Measurements from ENCODE around the gene METTL4.

Gene METTL4, protein sequence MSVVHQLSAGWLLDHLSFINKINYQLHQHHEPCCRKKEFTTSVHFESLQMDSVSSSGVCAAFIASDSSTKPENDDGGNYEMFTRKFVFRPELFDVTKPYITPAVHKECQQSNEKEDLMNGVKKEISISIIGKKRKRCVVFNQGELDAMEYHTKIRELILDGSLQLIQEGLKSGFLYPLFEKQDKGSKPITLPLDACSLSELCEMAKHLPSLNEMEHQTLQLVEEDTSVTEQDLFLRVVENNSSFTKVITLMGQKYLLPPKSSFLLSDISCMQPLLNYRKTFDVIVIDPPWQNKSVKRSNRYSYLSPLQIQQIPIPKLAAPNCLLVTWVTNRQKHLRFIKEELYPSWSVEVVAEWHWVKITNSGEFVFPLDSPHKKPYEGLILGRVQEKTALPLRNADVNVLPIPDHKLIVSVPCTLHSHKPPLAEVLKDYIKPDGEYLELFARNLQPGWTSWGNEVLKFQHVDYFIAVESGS

DNA sequence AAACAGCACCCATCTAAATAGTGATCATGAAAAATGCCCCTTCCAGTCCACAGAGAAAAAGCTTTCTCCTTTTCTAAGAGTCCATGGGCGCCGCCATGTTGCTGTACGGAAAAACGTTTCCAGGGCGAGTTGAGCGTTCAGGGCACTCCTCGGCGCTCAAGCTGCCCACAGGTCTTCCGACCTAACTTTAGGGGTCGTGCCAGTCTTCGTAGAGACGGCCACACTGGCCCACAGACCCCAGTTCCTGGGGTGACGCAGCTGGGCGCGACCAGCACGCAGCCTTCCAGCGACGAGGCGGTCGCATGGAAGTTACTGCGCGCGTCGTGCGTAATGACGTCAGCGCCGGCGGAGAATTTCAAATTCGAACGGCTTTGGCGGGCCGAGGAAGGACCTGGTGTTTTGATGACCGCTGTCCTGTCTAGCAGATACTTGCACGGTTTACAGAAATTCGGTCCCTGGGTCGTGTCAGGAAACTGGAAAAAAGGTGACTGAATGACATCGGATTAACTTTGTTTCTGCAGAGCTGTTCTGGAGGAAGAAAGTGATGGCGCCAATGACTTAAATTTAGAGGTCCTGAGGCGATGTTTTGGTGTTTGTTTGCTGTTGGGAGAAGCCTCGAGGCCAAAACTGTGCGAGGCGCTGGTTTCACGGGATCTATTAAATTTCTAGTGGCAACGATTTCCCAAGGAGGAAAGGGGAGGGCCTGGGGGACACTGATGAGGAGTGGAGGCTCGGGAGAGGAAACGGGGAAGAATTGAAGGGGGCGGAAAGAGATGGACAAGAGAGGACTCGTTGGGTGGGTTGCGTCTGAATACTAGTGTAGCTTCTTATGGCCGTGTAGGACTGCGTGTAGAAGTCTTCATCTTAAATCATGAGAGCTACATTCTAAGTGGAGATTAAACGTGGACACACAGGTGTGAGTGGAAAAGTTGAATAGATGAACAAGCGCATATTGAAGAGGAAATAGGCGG lies at the start of gene METTL4, which contains the start of gene NDC80:
Gene METTL4 (minus strand): TSS at position 306 of the 971 bp plus-strand sequence. CDS start 4,289 bp downstream, outside the sequence.
Gene NDC80 (plus strand): TSS at position 358 of the 971 bp plus-strand sequence. CDS start 1,429 bp downstream, outside the sequence.
- Histone ChIP-seq H3K36me3 (ENCODE audit: control insufficient read depth in 1 of 2, insufficient read depth in 2 of 2, low read length in 2 of 2) (peaks cover 6 to 7% of the 10 kb centered on the region in 2 donors), H3K27me3 (ENCODE audit: low read depth, low read length) (no peaks in the 10 kb centered on the region), H3K9me3 (ENCODE audit: control insufficient read depth in 1 of 2, low read length in 2 of 2) (no peaks in the 10 kb centered on the region), H3K4me3 (ENCODE audit: low read depth in 1 of 2, low read length in 2 of 2) (peak within 1 kb of the TSS; percentile 83 to 91), H3K27ac (ENCODE audit: low read length) (peak within 1 kb of the TSS; percentile 99), H3K4me1 (ENCODE audit: control insufficient read depth in 1 of 2, insufficient read depth in 2 of 2, low read length in 2 of 2) (peaks cover 4 to 20% of the 10 kb centered on the region in 2 donors)

DNA sequence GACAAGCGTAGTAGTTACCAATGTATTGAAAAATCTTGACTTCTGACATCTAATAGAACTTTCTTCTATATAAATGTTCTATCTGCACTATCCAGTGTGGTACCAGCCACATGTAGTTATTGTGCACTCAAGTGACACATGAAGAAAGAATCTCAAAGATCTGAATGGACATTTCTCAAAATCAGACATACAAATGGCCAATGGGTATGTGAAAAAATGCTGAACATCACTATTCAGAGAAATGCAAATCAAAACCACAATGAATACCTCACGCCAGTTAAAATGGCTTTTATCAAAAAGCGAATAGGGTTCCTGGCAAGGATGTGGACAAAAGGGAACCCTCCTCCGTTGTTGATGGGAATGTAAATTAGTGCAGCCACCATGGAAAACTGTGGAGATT lies 46.7 kb upstream of the METTL4 start:
- Histone ChIP-seq H3K36me3 (ENCODE audit: control insufficient read depth in 1 of 2, insufficient read depth in 2 of 2, low read length in 2 of 2) (no peaks in the 10 kb centered on the region), H3K4me1 (ENCODE audit: control insufficient read depth in 1 of 2, insufficient read depth in 2 of 2, low read length in 2 of 2) (no peaks in the 10 kb centered on the region), H3K4me3 (ENCODE audit: low read depth in 1 of 2, low read length in 2 of 2) (no peak overlapping the region), H3K27me3 (ENCODE audit: low read depth, low read length) (no peaks in the 10 kb centered on the region), H3K27ac (ENCODE audit: low read length) (no peak overlapping the region), H3K9me3 (ENCODE audit: control insufficient read depth in 1 of 2, low read length in 2 of 2) (no peaks in the 10 kb centered on the region)

DNA sequence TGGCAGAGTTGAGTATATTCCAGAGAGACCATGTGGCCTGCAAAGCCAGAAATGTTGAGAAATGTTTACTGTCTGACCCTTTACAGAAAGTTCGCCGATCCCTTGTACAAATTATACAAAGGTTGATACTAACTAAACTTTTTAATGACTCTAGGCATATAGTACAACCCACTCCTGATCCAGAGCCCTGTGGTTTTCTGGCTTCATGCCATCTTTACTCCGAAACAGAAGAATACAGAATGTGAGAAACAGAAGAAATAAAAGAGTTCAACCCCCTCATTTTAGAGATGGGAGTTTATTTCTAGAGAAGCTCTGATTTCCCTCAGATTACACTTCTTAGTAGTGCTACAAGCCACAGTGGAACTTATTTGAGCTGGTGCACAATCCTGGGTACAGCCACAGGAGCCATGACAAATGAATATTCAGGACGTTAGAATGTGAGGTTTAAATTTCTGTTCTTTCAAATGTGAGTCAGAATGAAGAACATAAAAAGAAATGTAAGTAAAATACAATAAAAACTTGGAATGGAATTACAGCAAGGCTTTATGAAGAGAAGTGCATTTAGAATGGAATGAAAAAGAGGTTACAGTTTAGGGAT lies 46.2 kb upstream of the METTL4 start:
- Histone ChIP-seq H3K36me3 (ENCODE audit: control insufficient read depth in 1 of 2, insufficient read depth in 2 of 2, low read length in 2 of 2) (no peaks in the 10 kb centered on the region), H3K27me3 (ENCODE audit: low read depth, low read length) (no peaks in the 10 kb centered on the region), H3K9me3 (ENCODE audit: control insufficient read depth in 1 of 2, low read length in 2 of 2) (no peaks in the 10 kb centered on the region), H3K4me1 (ENCODE audit: control insufficient read depth in 1 of 2, insufficient read depth in 2 of 2, low read length in 2 of 2) (no peaks in the 10 kb centered on the region), H3K27ac (ENCODE audit: low read length) (no peak overlapping the region), H3K4me3 (ENCODE audit: low read depth in 1 of 2, low read length in 2 of 2) (no peak overlapping the region)

DNA sequence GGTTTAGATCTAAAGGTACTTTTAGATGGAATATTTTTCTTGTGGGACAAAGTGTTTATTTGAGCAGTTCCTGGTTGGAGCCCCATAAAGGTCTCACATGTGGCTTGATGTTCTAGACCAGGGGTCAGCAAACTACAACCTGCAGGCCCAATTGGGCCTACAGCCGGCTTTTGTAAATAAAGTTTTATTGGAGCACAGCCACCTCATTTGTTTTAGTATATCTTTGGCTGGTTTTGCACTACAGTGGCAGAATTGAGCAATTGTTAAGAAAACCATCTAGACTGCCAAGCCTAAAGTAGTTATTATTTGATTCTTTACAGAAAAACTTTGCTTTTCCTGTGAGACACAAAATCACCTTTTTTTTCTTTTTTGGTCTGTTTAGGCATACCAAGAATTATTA lies 41.7 kb upstream of the METTL4 start:
- no peak overlapping the region for H3K27ac ChIP-seq (ENCODE audit: low read length)
- H3K4me1 ChIP-seq (ENCODE audit: control insufficient read depth in 1 of 2, insufficient read depth in 2 of 2, low read length in 2 of 2): no peaks in the 10 kb centered on the region

DNA sequence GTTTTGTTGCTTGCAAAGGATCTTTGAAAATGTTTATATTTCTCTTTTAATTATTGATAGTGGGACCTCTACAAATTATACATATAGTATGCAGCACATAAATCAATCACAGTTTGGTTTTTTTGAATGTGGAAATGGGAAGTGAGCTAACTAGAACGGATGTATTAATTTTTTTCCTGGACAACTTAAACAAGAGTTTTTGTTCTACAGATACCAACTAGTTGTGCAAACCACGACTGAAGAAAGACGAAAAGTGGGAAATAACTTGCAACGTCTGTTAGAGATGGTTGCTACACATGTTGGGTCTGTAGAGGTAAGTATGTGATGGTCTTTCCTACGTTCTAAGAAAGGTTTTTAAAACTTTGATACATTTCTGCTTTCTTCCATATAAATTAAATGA lies 39.2 kb upstream of the METTL4 start:
- H3K36me3 ChIP-seq (ENCODE audit: control insufficient read depth in 1 of 2, insufficient read depth in 2 of 2, low read length in 2 of 2): no peaks in the 10 kb centered on the region
- H3K27ac ChIP-seq (ENCODE audit: low read length): no peak overlapping the region
- H3K9me3 ChIP-seq (ENCODE audit: control insufficient read depth in 1 of 2, low read length in 2 of 2): no peaks in the 10 kb centered on the region

More for the DNA sequence above, 41.7 kb upstream of the METTL4 start:
- no peaks in the 10 kb centered on the region for H3K27me3 ChIP-seq (ENCODE audit: low read depth, low read length)
- no peaks in the 10 kb centered on the region for H3K9me3 ChIP-seq (ENCODE audit: control insufficient read depth in 1 of 2, low read length in 2 of 2)
- H3K36me3 ChIP-seq (ENCODE audit: control insufficient read depth in 1 of 2, insufficient read depth in 2 of 2, low read length in 2 of 2): no peaks in the 10 kb centered on the region
- H3K4me3 ChIP-seq (ENCODE audit: low read depth in 1 of 2, low read length in 2 of 2): no peak overlapping the region

DNA sequence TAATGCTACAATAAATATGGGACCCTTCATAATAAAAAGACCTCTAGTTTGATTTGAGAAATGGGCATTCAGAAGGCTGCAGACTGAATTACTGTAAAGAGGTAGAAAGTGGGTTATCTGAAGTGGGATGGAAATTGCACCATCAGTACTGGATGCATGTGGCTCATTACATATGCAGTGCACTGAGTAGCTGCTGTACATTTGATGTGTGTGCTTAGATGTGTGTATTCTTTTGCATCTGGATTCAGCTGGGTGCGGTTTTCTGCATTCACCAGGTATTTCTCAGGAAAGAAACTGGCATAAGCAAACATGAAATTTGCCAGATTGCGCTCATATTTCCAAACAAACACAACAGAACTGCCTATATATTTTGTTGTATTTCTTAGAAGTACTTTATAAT lies 38.3 kb upstream of the METTL4 start:
- Histone ChIP-seq H3K4me1 (ENCODE audit: control insufficient read depth in 1 of 2, insufficient read depth in 2 of 2, low read length in 2 of 2) (no peaks in the 10 kb centered on the region), H3K27ac (ENCODE audit: low read length) (no peak overlapping the region), H3K36me3 (ENCODE audit: control insufficient read depth in 1 of 2, insufficient read depth in 2 of 2, low read length in 2 of 2) (no peaks in the 10 kb centered on the region), H3K4me3 (ENCODE audit: low read depth in 1 of 2, low read length in 2 of 2) (no peak overlapping the region), H3K27me3 (ENCODE audit: low read depth, low read length) (no peaks in the 10 kb centered on the region), H3K9me3 (ENCODE audit: control insufficient read depth in 1 of 2, low read length in 2 of 2) (no peaks in the 10 kb centered on the region)

More for the DNA sequence above, 39.2 kb upstream of the METTL4 start:
- no peaks in the 10 kb centered on the region for H3K4me1 ChIP-seq (ENCODE audit: control insufficient read depth in 1 of 2, insufficient read depth in 2 of 2, low read length in 2 of 2)
- no peaks in the 10 kb centered on the region for H3K27me3 ChIP-seq (ENCODE audit: low read depth, low read length)
- no peak overlapping the region for H3K4me3 ChIP-seq (ENCODE audit: low read depth in 1 of 2, low read length in 2 of 2)

DNA sequence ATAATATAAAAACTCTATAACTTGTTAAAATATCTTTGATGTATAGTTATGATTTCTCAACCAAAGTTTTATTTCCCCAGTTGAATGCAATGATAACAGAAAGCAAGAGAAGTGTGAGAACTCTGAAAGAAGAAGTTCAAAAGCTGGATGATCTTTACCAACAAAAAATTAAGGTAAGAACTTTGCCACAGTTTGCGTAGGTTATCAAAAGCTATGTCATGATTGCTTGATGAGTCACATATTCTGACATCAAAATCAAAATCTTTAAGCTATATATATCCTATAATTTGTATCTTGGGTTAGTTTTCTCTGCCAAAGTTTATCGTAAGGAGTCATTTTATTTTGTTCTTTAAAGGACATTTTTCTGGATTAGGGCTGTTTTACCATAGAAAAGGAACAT lies 35.0 kb upstream of the METTL4 start:
- no peaks in the 10 kb centered on the region for H3K9me3 ChIP-seq (ENCODE audit: control insufficient read depth in 1 of 2, low read length in 2 of 2)
- no peaks in the 10 kb centered on the region for H3K4me1 ChIP-seq (ENCODE audit: control insufficient read depth in 1 of 2, insufficient read depth in 2 of 2, low read length in 2 of 2)
- H3K27ac ChIP-seq (ENCODE audit: low read length): no peak overlapping the region
- no peak overlapping the region for H3K4me3 ChIP-seq (ENCODE audit: low read depth in 1 of 2, low read length in 2 of 2)
- H3K36me3 ChIP-seq (ENCODE audit: control insufficient read depth in 1 of 2, insufficient read depth in 2 of 2, low read length in 2 of 2): no peaks in the 10 kb centered on the region
- H3K27me3 ChIP-seq (ENCODE audit: low read depth, low read length): no peaks in the 10 kb centered on the region

DNA sequence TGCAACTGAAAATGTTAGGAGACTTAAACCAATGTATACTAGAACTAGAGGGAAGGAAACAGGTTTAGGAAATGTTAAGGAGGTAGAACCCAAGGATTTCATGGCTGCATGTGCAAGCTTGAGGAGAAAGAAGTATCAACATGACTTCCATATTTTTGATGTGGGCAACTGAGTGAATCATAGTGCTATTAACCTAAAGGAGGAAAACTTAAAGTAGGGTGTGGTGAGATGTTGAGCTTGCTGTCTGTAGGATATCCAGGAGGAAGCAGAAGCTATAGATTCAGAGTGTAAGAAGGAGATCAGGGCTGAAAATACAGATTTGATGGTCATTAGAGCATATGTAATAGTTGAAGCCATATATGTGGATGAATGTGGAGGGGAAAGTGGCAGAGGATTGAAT lies 31.5 kb upstream of the METTL4 start:
- Histone ChIP-seq H3K36me3 (ENCODE audit: control insufficient read depth in 1 of 2, insufficient read depth in 2 of 2, low read length in 2 of 2) (no peaks in the 10 kb centered on the region), H3K27me3 (ENCODE audit: low read depth, low read length) (no peaks in the 10 kb centered on the region), H3K4me1 (ENCODE audit: control insufficient read depth in 1 of 2, insufficient read depth in 2 of 2, low read length in 2 of 2) (no peaks in the 10 kb centered on the region), H3K27ac (ENCODE audit: low read length) (no peak overlapping the region), H3K4me3 (ENCODE audit: low read depth in 1 of 2, low read length in 2 of 2) (no peak overlapping the region), H3K9me3 (ENCODE audit: control insufficient read depth in 1 of 2, low read length in 2 of 2) (no peaks in the 10 kb centered on the region)

DNA sequence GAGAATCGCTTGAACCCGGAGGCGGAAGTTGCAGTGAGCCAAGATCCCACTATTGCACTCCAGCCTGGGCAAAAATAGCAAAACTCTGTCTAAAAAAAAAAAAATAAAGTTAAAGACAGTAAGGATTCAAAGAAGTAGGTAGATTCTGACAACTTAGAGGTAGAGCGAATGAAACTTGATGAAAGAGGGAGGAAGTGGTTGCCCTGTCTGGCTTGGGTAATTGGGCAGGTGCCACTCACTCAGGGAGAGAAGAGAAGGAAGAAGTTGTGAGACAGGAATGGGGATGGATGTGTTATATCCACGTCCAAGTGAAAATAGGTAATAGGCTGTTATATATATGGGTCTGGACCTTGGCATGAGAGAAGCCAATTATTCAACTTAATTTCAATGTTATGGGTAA lies 26.3 kb upstream of the METTL4 start:
- H3K4me1 ChIP-seq (ENCODE audit: control insufficient read depth in 1 of 2, insufficient read depth in 2 of 2, low read length in 2 of 2): no peaks in the 10 kb centered on the region
- H3K27ac ChIP-seq (ENCODE audit: low read length): no peak overlapping the region
- H3K9me3 ChIP-seq (ENCODE audit: control insufficient read depth in 1 of 2, low read length in 2 of 2): no peaks in the 10 kb centered on the region
- no peaks in the 10 kb centered on the region for H3K27me3 ChIP-seq (ENCODE audit: low read depth, low read length)
- no peak overlapping the region for H3K4me3 ChIP-seq (ENCODE audit: low read depth in 1 of 2, low read length in 2 of 2)
- H3K36me3 ChIP-seq (ENCODE audit: control insufficient read depth in 1 of 2, insufficient read depth in 2 of 2, low read length in 2 of 2): no peaks in the 10 kb centered on the region

DNA sequence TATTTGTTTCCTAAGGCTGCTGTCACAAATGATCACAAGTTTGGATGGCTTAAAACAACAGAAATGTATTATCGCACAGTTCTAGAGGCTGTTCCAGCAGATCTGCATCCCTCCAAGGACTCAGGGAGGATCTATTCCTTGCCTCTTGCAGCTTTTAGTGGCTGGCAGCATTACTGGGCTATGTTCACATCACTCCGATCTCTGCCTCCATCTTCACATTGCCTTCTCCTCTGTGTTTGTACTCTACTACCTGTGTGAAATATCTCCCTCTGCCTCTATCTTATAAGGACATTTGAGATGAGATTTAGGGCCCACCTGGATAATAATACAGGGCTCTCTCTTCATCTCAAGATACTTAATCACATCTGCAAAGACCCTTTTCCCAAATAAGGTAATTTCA lies 19.0 kb upstream of the METTL4 start:
- no peak overlapping the region for H3K4me3 ChIP-seq (ENCODE audit: low read depth in 1 of 2, low read length in 2 of 2)
- H3K9me3 ChIP-seq (ENCODE audit: control insufficient read depth in 1 of 2, low read length in 2 of 2): no peaks in the 10 kb centered on the region
- peaks cover 0 to 3% of the 10 kb centered on the region in 2 donors for H3K36me3 ChIP-seq (ENCODE audit: control insufficient read depth in 1 of 2, insufficient read depth in 2 of 2, low read length in 2 of 2)
- no peaks in the 10 kb centered on the region for H3K4me1 ChIP-seq (ENCODE audit: control insufficient read depth in 1 of 2, insufficient read depth in 2 of 2, low read length in 2 of 2)
- no peaks in the 10 kb centered on the region for H3K27me3 ChIP-seq (ENCODE audit: low read depth, low read length)
- peak overlapping the region; percentile 3 for H3K27ac ChIP-seq (ENCODE audit: low read length)
